PC-3 (cell line): ENCODE data around the gene IL17RB. TPM values are rescaled to one million over a fixed set of nuclear protein-coding genes. Genes with fewer than 3 reads are reported as not detected.

Experiments used
- ATAC-seq: fragments of 200-7000 bp; cut with Tn5 transposase; 2 replicates; pipeline ENCODE4 v1.9.1; 2020; ENCODE audit warnings: mild to moderate bottlenecking, moderate library complexity
- BruUV-seq: library from RNA; stranded (reverse); fragments of 400-500 nt; replicated peaks from 2 replicates; lab custom pipeline; 2021; lab: Mats Ljungman, UMichigan
- CTCF ChIA-PET: fragments of 300-600 bp; sonication (Branson Sonifier 250); formaldehyde crosslinking; loops from one replicate; lab custom pipeline; 2022; ENCODE audit warnings: antibody characterized with exemption; lab: Charles Lee
- POLR2A ChIA-PET: fragments of 300-600 bp; sonication (Branson Sonifier 250); formaldehyde crosslinking; loops from one replicate; lab custom pipeline; 2022; ENCODE audit warnings: antibody characterized with exemption; ENCODE audit not compliant: unreplicated experiment; lab: Charles Lee
- DNase-seq: peaks from one replicate; pipeline ENCODE4 v3.0.0-alpha.2; 2015
- H2AFZ ChIP-seq: fragments of 300-600 bp; sonication (generic); 2 replicates; pipeline ENCODE4 v1.6.0; 2016; ENCODE audit warnings: antibody characterized with exemption, low read length
- H3F3A ChIP-seq: fragments of 300-600 bp; sonication (generic); one replicate; pipeline ENCODE4 v1.6.0; 2017; ENCODE audit warnings: antibody characterized with exemption, low read length, control low read depth, mild to moderate bottlenecking; ENCODE audit not compliant: unreplicated experiment
- H3K27ac ChIP-seq: fragments of 300-600 bp; sonication (generic); 2 replicates; pipeline ENCODE4 v1.5.1; 2016; ENCODE audit warnings: mild to moderate bottlenecking, low read length
- H3K27me3 ChIP-seq: fragments of 300-600 bp; sonication (generic); 2 replicates; pipeline ENCODE4 v1.6.1; 2016; ENCODE audit warnings: low read length, mixed read lengths
- H3K36me3 ChIP-seq: fragments of 300-600 bp; sonication (generic); 2 replicates; pipeline ENCODE4 v1.6.1; 2016; ENCODE audit warnings: low read depth, mixed run types, low read length, mixed read lengths
- H3K4me1 ChIP-seq: fragments of 300-600 bp; sonication (generic); 2 replicates; pipeline ENCODE4 v1.5.1; 2016; ENCODE audit warnings: low read length; ENCODE audit not compliant: insufficient read depth
- H3K4me2 ChIP-seq: fragments of 300-600 bp; sonication (generic); 2 replicates; pipeline ENCODE4 v1.6.0; 2016; ENCODE audit warnings: low read length
- H3K4me3 ChIP-seq: fragments of 300-600 bp; sonication (generic); 2 replicates; pipeline ENCODE4 v1.5.1; 2016; ENCODE audit warnings: mild to moderate bottlenecking, low read length, mixed read lengths
- H3K79me2 ChIP-seq: fragments of 300-600 bp; sonication (generic); 2 replicates; pipeline ENCODE4 v1.6.1; 2017; ENCODE audit warnings: low read length, mixed read lengths
- H3K9ac ChIP-seq: fragments of 300-600 bp; sonication (generic); 2 replicates; pipeline ENCODE4 v1.6.0; 2016; ENCODE audit warnings: mild to moderate bottlenecking, low read length
- H3K9me2 ChIP-seq: fragments of 300-600 bp; sonication (generic); replicated peaks from 2 replicates; pipeline ENCODE4 v1.6.1; 2016; ENCODE audit warnings: mixed run types, low read length, mixed read lengths
- H3K9me3 ChIP-seq: fragments of 300-600 bp; sonication (generic); 2 replicates; pipeline ENCODE4 v1.6.1; 2016; ENCODE audit warnings: low read length, mixed read lengths
- H4K20me1 ChIP-seq: fragments of 300-600 bp; sonication (generic); 2 replicates; pipeline ENCODE4 v1.6.1; 2016; ENCODE audit warnings: low read length, mixed read lengths
- CTCF ChIP-seq: fragments of 300-600 bp; sonication (generic); conservative IDR thresholded peaks from 2 replicates; pipeline ENCODE4 v1.5.1; 2017; ENCODE audit warnings: antibody characterized with exemption, low read depth, mild to moderate bottlenecking, low read length
- EZH2 ChIP-seq: fragments of 300-600 bp; sonication (generic); IDR thresholded peaks from one replicate; pipeline ENCODE4 v1.6.1; 2017; ENCODE audit warnings: antibody characterized with exemption, mild to moderate bottlenecking, low read length; ENCODE audit not compliant: unreplicated experiment
- EZH2phosphoT487 ChIP-seq: fragments of 300-600 bp; sonication (generic); IDR thresholded peaks from 2 replicates; pipeline ENCODE4 v1.6.1; 2018; ENCODE audit warnings: mild to moderate bottlenecking, antibody characterized with exemption, low read length, borderline replicate concordance
- intact Hi-C: fragments of 100-400 bp; cut with micrococcal nuclease; formaldehyde crosslinking; loops from 2 replicates; pipeline ENCODE4 v1.9.0; 2023
- total RNA-seq: library from RNA; depleted of rRNA; stranded (reverse); fragments of >200 nt; gene quantifications from 2 replicates; pipeline ENCODE4 v1.2.3, GENCODE V29; 2014

Gene IL17RB
- total RNA-seq, 1 experiment from 2014 or later: 2.3 TPM

DNA sequence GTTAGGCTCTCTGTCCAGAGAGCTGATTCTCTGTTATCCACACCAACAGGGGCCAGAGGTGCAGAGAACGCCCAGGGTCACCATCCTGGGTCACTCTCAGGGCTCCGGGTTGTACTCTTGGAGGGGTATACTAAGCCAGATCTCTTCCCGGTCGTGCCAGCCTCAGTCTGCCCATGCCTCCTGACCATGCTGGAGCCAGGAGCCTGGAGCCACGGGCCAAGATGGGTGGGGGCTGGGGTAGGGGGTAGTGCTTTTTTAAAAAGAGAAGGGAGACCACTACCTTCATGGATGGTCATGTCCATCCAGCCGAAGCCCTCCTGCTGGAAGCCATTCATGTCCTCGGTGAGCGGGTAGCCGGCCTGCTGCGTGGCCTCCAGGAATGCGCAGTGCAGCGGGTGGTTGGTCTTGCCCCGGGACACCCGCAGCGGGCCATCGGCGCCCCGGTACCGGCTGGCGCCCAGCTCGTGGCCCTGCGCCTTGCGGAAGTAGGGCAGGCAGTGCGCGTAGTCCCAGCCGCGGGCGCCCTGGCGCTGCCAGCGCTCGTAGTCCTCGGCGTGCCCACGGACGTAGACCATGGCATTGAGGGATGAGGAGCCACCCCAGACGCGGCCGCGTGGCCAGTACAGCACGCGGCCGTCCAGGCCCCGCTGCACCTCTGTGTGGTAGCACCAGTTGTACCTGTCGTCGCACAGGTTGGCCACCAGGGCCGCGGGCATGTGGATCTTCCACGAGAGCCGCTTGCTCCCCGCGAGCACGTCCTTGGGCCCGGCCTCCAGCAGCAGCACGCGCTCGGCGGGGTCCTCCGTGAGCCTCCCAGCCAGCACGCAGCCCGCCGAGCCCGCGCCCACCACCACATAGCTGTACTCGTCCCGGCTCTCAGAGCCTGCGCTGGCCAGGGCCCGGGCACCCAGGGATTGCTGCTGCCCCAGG, 23.1 kb upstream of the IL17RB start:
- Histone ChIP-seq H3K36me3 (no peaks in the 10 kb centered on the region), H3K4me2 (no peak overlapping the region), H3K9me2 (no peaks in the 10 kb centered on the region), H2AFZ (no peak overlapping the region), H3K27ac (no peak overlapping the region), H3K79me2 (no peaks in the 10 kb centered on the region), H3K9me3 (no peaks in the 10 kb centered on the region), H3F3A (no peaks in the 10 kb centered on the region), H3K4me3 (no peak overlapping the region), H3K4me1 (no peaks in the 10 kb centered on the region), H3K9ac (no peak overlapping the region), H4K20me1 (no peaks in the 10 kb centered on the region), H3K27me3 (no peaks in the 10 kb centered on the region)
- ChIA-PET CTCF (no interaction called here), POLR2A (no interaction called here)
- intact Hi-C loops: no loop called here
- DNase-seq (no peak), ATAC-seq (no peak)
- no peak for TF ChIP-seq EZH2phosphoT487
- no peak for TF ChIP-seq CTCF
- TF ChIP-seq EZH2: no peak
- no TSS peak for BruUV-seq

GRCh38 chr3:53823956-53824657, 22.3 kb upstream of the IL17RB start:
- H3K9me3 ChIP-seq: no peaks in the 10 kb centered on the region
- ChIA-PET CTCF (interaction anchor here (0.7 kb wide), 1 partner anchor 105 kb away, joined by 4 read pairs; no protein-coding TSS in a partner anchor), POLR2A (no interaction called here)
- H3K4me2 ChIP-seq: no peak overlapping the region
- DNase-seq: no peak
- no peak overlapping the region for H3K27ac ChIP-seq
- TF ChIP-seq EZH2phosphoT487 (no peak), EZH2 (no peak)
- H2AFZ ChIP-seq: no peak overlapping the region
- intact Hi-C loops: no loop called here
- no peaks in the 10 kb centered on the region for H3K4me1 ChIP-seq
- no peaks in the 10 kb centered on the region for H4K20me1 ChIP-seq
- no peaks in the 10 kb centered on the region for H3K36me3 ChIP-seq
- no peaks in the 10 kb centered on the region for H3K27me3 ChIP-seq
- no peaks in the 10 kb centered on the region for H3F3A ChIP-seq
- BruUV-seq: no TSS peak
- no peak overlapping the region for H3K9ac ChIP-seq
- H3K9me2 ChIP-seq: no peaks in the 10 kb centered on the region
- H3K79me2 ChIP-seq: no peaks in the 10 kb centered on the region
- no peak overlapping the region for H3K4me3 ChIP-seq
- no peak for ATAC-seq

GRCh38 chr3:53824795-53825194, 21.6 kb upstream of the IL17RB start:
- H3F3A ChIP-seq: no peaks in the 10 kb centered on the region
- H3K4me2 ChIP-seq: no peak overlapping the region
- no peaks in the 10 kb centered on the region for H3K4me1 ChIP-seq
- no peaks in the 10 kb centered on the region for H3K36me3 ChIP-seq
- DNase-seq (no peak), ATAC-seq (no peak)
- H3K9me3 ChIP-seq: no peaks in the 10 kb centered on the region
- ChIA-PET CTCF (interaction anchor here (0.7 kb wide), 1 partner anchor 104 kb away, joined by 4 read pairs; no protein-coding TSS in a partner anchor), POLR2A (no interaction called here)
- H3K4me3 ChIP-seq: no peak overlapping the region
- H3K27ac ChIP-seq: no peak overlapping the region
- no peak overlapping the region for H2AFZ ChIP-seq
- H4K20me1 ChIP-seq: no peaks in the 10 kb centered on the region
- intact Hi-C loops: no loop called here
- H3K9ac ChIP-seq: no peak overlapping the region
- no peak for TF ChIP-seq EZH2
- no peak for TF ChIP-seq CTCF
- no peak for TF ChIP-seq EZH2phosphoT487
- no peaks in the 10 kb centered on the region for H3K79me2 ChIP-seq
- no peaks in the 10 kb centered on the region for H3K27me3 ChIP-seq
- BruUV-seq: no TSS peak
- H3K9me2 ChIP-seq: no peaks in the 10 kb centered on the region
